Smooth muscle cell (in vitro differentiated cells): ENCODE data around the gene LMBR1. TPM values are rescaled to one million over a fixed set of nuclear protein-coding genes. Genes with fewer than 3 reads are reported as not detected.
"Not testable (repeated sequence)": the region's sequence is repeated elsewhere in the genome, so short reads cannot be mapped to it uniquely, and the experiment has no call there.

Source experiments
- DNase-seq: peaks from one replicate; lab custom pipeline; 2025; ENCODE audit not compliant: unreplicated experiment; lab: John Stamatoyannopoulos, UW
- H2AFZ ChIP-seq: fragments of 200-600 bp; sonication (generic); 2 replicates; pipeline ENCODE4 v1.6.0; 2016; ENCODE audit warnings: antibody characterized with exemption, low read depth, mild to moderate bottlenecking
- H3F3A ChIP-seq: fragments of 200-600 bp; sonication (generic); 2 replicates; pipeline ENCODE4 v1.6.0; 2017; ENCODE audit warnings: antibody characterized with exemption, low read depth
- H3K27ac ChIP-seq: fragments of 200-600 bp; sonication (generic); 2 replicates; pipeline ENCODE4 v1.5.1; 2016; ENCODE audit warnings: low read depth, mild to moderate bottlenecking
- H3K27me3 ChIP-seq: fragments of 200-600 bp; sonication (generic); 2 replicates; pipeline ENCODE4 v1.6.1; 2016; ENCODE audit warnings: low read depth, mild to moderate bottlenecking
- H3K36me3 ChIP-seq: fragments of 200-600 bp; sonication (generic); 2 replicates; pipeline ENCODE4 v1.5.1; 2016; ENCODE audit warnings: low read depth
- H3K4me1 ChIP-seq: fragments of 200-600 bp; sonication (generic); 2 replicates; pipeline ENCODE4 v1.5.1; 2016; ENCODE audit warnings: low read depth
- H3K4me2 ChIP-seq: fragments of 200-600 bp; sonication (generic); 2 replicates; pipeline ENCODE4 v1.6.0; 2016; ENCODE audit warnings: mild to moderate bottlenecking
- H3K4me3 ChIP-seq: fragments of 200-600 bp; sonication (generic); 2 replicates; pipeline ENCODE4 v1.5.1; 2016; ENCODE audit warnings: mild to moderate bottlenecking
- H3K79me2 ChIP-seq: fragments of 200-600 bp; sonication (generic); 2 replicates; pipeline ENCODE4 v1.6.0; 2016; ENCODE audit warnings: low read depth, mild to moderate bottlenecking
- H3K9ac ChIP-seq: fragments of 200-600 bp; sonication (generic); 2 replicates; pipeline ENCODE4 v1.6.0; 2016; ENCODE audit warnings: low read depth
- H3K9me3 ChIP-seq: fragments of 200-600 bp; sonication (generic); replicated peaks from 2 replicates; pipeline ENCODE4 v1.5.1; 2016; ENCODE audit warnings: low read depth
- H4K20me1 ChIP-seq: fragments of 200-600 bp; sonication (generic); 2 replicates; pipeline ENCODE4 v1.6.0; 2016; ENCODE audit warnings: low read depth
- WGBS: methylation state at CpG from one replicate; pipeline ENCODE4 v1.1.7; 2016; ENCODE audit warnings: low lambda C conversion rate; 5-methylcytosine and 5-hydroxymethylcytosine counted together
- polyA plus RNA-seq: library from polyadenylated mRNA; unstranded; fragments of >200 nt; fragmentation: Nextera tagmentation; extraction: Ambion mirVana; gene quantifications from 2 replicates; pipeline ENCODE4 v1.2.1, GENCODE V29; 2016
- total RNA-seq: library from RNA; depleted of rRNA; stranded (reverse); fragments of >200 nt; gene quantifications from 2 replicates; pipeline ENCODE4 v1.2.3, GENCODE V29; 2014
- TF ChIP-seq, protein P1 (sequence below): fragments of 200-600 bp; sonication (generic); IDR thresholded peaks from 2 replicates; pipeline ENCODE4 v1.5.1; 2017; ENCODE audit warnings: borderline replicate concordance, mild to moderate bottlenecking, antibody characterized with exemption; ENCODE audit not compliant: insufficient read depth, poor library complexity, severe bottlenecking

Gene LMBR1
- total and polyA plus RNA-seq, 2 experiments from 2014 or later: 9.7 to 30.3 TPM

- peaks cover 10% of the 10 kb centered on the region for H3K4me1 ChIP-seq
- TF ChIP-seq, protein P1, sequence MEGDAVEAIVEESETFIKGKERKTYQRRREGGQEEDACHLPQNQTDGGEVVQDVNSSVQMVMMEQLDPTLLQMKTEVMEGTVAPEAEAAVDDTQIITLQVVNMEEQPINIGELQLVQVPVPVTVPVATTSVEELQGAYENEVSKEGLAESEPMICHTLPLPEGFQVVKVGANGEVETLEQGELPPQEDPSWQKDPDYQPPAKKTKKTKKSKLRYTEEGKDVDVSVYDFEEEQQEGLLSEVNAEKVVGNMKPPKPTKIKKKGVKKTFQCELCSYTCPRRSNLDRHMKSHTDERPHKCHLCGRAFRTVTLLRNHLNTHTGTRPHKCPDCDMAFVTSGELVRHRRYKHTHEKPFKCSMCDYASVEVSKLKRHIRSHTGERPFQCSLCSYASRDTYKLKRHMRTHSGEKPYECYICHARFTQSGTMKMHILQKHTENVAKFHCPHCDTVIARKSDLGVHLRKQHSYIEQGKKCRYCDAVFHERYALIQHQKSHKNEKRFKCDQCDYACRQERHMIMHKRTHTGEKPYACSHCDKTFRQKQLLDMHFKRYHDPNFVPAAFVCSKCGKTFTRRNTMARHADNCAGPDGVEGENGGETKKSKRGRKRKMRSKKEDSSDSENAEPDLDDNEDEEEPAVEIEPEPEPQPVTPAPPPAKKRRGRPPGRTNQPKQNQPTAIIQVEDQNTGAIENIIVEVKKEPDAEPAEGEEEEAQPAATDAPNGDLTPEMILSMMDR: no peak
- 69% methylated on average over 4 of the region's 4 CpGs for WGBS
- H3K27ac ChIP-seq: no peak overlapping the region
- no peaks in the 10 kb centered on the region for H3K9me3 ChIP-seq
- no peaks in the 10 kb centered on the region for H3F3A ChIP-seq
- no peaks in the 10 kb centered on the region for H3K36me3 ChIP-seq
- no peaks in the 10 kb centered on the region for H3K79me2 ChIP-seq
- H3K4me3 ChIP-seq: no peak overlapping the region
- H4K20me1 ChIP-seq: no peaks in the 10 kb centered on the region
- no peaks in the 10 kb centered on the region for H3K27me3 ChIP-seq
- H3K4me2 ChIP-seq: no peak overlapping the region
- H3K9ac ChIP-seq: no peak overlapping the region
- H2AFZ ChIP-seq: no peak overlapping the region
- no peak for DNase-seq
These were observed 170.7 kb downstream of the LMBR1 start for GRCh38 chr7:156722043-156722826.

DNA sequence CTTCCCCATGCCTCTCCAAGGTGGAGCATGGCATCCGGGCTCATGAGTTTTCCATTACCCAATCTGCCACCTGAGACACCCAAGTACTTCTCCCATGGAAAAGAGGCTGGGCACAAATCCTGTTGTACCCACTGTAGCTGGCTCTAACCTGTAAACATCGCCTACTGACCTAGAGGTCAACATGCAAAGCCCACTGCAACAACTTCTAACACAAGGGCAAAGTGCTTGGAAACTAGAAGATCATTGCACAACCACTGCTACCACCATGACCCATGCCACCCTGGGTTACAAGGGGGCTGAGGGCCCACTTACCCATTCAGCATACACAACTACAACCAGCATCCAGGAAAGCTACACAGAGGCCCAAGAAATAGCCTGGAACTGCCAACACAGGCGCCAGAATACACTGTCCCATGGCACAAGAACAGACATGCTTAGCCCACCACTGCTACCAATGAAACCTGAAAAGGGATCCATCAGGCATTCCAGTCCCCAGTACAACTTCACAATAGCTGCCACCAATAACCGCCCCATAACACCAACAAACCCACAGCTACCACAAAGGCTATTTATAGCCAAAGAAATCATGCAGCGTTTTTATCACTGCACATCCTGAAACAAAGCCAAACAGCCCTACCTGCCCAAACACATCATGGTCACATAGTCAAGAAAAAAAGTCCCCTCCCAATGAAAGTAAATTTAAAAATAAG lies 189.1 kb downstream of the LMBR1 start:
- no peaks in the 10 kb centered on the region for H3K36me3 ChIP-seq
- H3F3A ChIP-seq: no peaks in the 10 kb centered on the region
- TF ChIP-seq, protein P1: no peak
- no peaks in the 10 kb centered on the region for H3K9me3 ChIP-seq
- H3K79me2 ChIP-seq: no peaks in the 10 kb centered on the region
- no peak overlapping the region for H3K9ac ChIP-seq
- no peak for DNase-seq
- no peak overlapping the region for H2AFZ ChIP-seq
- no peaks in the 10 kb centered on the region for H4K20me1 ChIP-seq
- H3K27me3 ChIP-seq: no peaks in the 10 kb centered on the region
- no peak overlapping the region for H3K4me3 ChIP-seq
- WGBS: 94% methylated on average over 5 of the region's 5 CpGs
- H3K27ac ChIP-seq: no peak overlapping the region
- H3K4me2 ChIP-seq: no peak overlapping the region
- H3K4me1 ChIP-seq: no peaks in the 10 kb centered on the region

DNA sequence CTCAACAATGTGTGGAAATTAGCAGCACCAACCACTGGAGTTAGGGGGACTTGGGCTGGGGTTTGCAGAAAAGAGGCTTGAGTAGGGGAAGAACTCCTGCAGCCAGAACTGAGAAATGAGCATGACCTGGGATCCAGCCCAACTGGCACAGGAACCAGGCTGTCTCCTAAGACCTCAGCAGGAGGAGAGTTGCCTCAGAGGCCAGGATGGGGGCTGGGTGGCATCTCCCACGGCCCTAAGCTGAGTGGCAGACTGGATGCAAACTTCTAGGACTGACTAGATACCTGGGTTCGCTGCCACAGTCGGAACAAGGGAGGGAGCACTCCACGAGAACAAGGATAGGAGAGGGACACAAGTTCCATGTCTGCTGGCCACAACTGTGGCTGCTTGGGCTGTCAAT lies 189.8 kb downstream of the LMBR1 start:
- TF ChIP-seq, protein P1: no peak
- Histone ChIP-seq H3K27ac (no peak overlapping the region), H3F3A (no peaks in the 10 kb centered on the region), H3K27me3 (no peaks in the 10 kb centered on the region), H3K9ac (no peak overlapping the region), H4K20me1 (no peaks in the 10 kb centered on the region), H3K36me3 (no peaks in the 10 kb centered on the region), H3K4me1 (no peaks in the 10 kb centered on the region), H3K9me3 (no peaks in the 10 kb centered on the region), H3K4me2 (no peak overlapping the region), H3K4me3 (no peak overlapping the region), H2AFZ (no peak overlapping the region), H3K79me2 (no peaks in the 10 kb centered on the region)
- WGBS: 96% methylated on average over 4 of the region's 4 CpGs
- DNase-seq: no peak

- no peak for DNase-seq
- no peak overlapping the region for H3K4me2 ChIP-seq
These were observed 190.6 kb downstream of the LMBR1 start for GRCh38 chr7:156702399-156702798.

DNA sequence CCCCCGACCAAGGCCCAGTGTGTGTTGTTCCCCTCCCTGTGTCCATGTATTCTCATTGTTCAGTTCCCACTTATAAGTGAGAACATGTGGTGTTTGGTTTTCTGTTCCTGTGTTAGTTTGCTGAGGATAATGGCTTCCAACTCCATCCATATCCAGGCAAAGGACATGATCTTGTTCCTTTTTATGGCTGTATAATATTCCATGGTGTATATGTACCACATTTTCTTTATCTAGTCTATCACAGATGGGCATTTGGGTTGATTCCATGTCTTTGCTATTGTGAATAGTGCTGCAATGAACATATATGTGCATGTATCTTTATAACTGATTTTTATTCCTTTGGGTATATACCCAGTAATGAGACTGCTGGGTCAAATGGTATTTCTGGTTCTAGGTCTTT lies 191.2 kb downstream of the LMBR1 start:
- not testable (repeated sequence) for H3K79me2 ChIP-seq, H3K4me1 ChIP-seq, H4K20me1 ChIP-seq, H2AFZ ChIP-seq, H3K27ac ChIP-seq, H3K9me3 ChIP-seq, DNase-seq, H3K9ac ChIP-seq, H3K4me2 ChIP-seq, H3K4me3 ChIP-seq, H3K27me3 ChIP-seq, H3F3A ChIP-seq, H3K36me3 ChIP-seq
- 89% methylated on average over 1 of the region's 1 CpG for WGBS

More at GRCh38 chr7:156702399-156702798, 190.6 kb downstream of the LMBR1 start:
- Histone ChIP-seq H3K36me3 (no peaks in the 10 kb centered on the region), H3K4me3 (no peak overlapping the region), H3K27ac (no peak overlapping the region), H3K27me3 (no peaks in the 10 kb centered on the region), H3K79me2 (no peaks in the 10 kb centered on the region), H3K9ac (no peak overlapping the region), H3K4me1 (no peaks in the 10 kb centered on the region), H3K9me3 (no peaks in the 10 kb centered on the region), H3F3A (no peaks in the 10 kb centered on the region), H2AFZ (no peak overlapping the region), H4K20me1 (no peaks in the 10 kb centered on the region)
- TF ChIP-seq, protein P1: no peak
